Breast epithelium (tissue), 4 donors: Measurements from ENCODE around the gene COL9A2. TPM values are rescaled to one million over a fixed set of nuclear protein-coding genes. Genes with fewer than 3 reads are reported as not detected.
A peak's percentile ranks its signal among the peaks of the same experiment; 100 is the strongest.

Experiments used
- DNase-seq, 2 donors: peaks; one replicate each; pipeline ENCODE4 v3.0.0-alpha.2; 2019; ENCODE audit warnings: low spot score in 2 of 2
- H3K27ac ChIP-seq, 2 donors: fragments of 200-600 bp; sonication (generic) in 1 of 2; one replicate each; pipeline ENCODE4 v1.5.1; 2016 to 2019; ENCODE audit warnings: mild to moderate bottlenecking in 1 of 2
- H3K27me3 ChIP-seq, 2 donors: fragments of 200-600 bp; sonication (generic) in 1 of 2; one replicate each; pipeline versions ENCODE4 v1.5.1 to v1.6.0; 2017 to 2019; ENCODE audit warnings: control low read depth in 1 of 2, mild to moderate bottlenecking in 1 of 2
- H3K36me3 ChIP-seq: fragments of 200-600 bp; one replicate; pipeline ENCODE4 v1.5.1; 2019
- H3K4me1 ChIP-seq, 2 donors: fragments of 200-600 bp; sonication (generic); one replicate each; pipeline ENCODE4 v1.5.1; 2016 to 2019; ENCODE audit warnings: control low read depth in 1 of 2
- H3K4me3 ChIP-seq, 3 donors: fragments of 200-600 bp; sonication (generic); 1 replicate in 2 of 3; 2 replicates in 1 of 3; pipeline ENCODE4 v1.5.1; 2016 to 2019; ENCODE audit warnings: mild to moderate bottlenecking in 3 of 3, moderate library complexity in 2 of 3
- H3K9me3 ChIP-seq, 2 donors: fragments of 200-600 bp; sonication (generic) in 1 of 2; one replicate each; pipeline ENCODE4 v1.5.1; 2016 to 2019; ENCODE audit warnings: control low read depth in 1 of 2
- POLR2A ChIP-seq: fragments of 450-650 bp; IDR thresholded peaks from one replicate; pipeline ENCODE4 v1.6.1; 2016; ENCODE audit warnings: antibody characterized with exemption, mild to moderate bottlenecking, moderate library complexity
- POLR2AphosphoS5 ChIP-seq, 3 donors: sonication (generic); formaldehyde crosslinking; IDR thresholded peaks; one replicate each; pipeline ENCODE4 v1.6.1; 2017; ENCODE audit warnings: antibody characterized with exemption in 3 of 3
- intact Hi-C: fragments of 100-400 bp; cut with DNase I; formaldehyde crosslinking; loops from one replicate; pipeline ENCODE4 v1.15.1; 2023; ENCODE audit warnings: low total_unique reads
- total RNA-seq, 3 donors: library from RNA; depleted of rRNA; stranded (reverse); fragments of >200 nt; gene quantifications; one replicate each; pipeline ENCODE4 v1.1.0, GENCODE V29; 2016
- TF ChIP-seq, protein P1 (sequence below), 3 donors: fragments of 450-650 bp; IDR thresholded peaks; one replicate each; pipeline ENCODE4 v1.5.1; 2016 to 2017; ENCODE audit warnings: antibody characterized with exemption in 3 of 3, mild to moderate bottlenecking in 3 of 3, moderate library complexity in 3 of 3

The COL9A2 gene
- total RNA-seq: 10 to 100 TPM in 2 of 3 donors, 1 to 10 TPM in 1; 1.4 to 22.0 (median 11.4) TPM

DNA sequence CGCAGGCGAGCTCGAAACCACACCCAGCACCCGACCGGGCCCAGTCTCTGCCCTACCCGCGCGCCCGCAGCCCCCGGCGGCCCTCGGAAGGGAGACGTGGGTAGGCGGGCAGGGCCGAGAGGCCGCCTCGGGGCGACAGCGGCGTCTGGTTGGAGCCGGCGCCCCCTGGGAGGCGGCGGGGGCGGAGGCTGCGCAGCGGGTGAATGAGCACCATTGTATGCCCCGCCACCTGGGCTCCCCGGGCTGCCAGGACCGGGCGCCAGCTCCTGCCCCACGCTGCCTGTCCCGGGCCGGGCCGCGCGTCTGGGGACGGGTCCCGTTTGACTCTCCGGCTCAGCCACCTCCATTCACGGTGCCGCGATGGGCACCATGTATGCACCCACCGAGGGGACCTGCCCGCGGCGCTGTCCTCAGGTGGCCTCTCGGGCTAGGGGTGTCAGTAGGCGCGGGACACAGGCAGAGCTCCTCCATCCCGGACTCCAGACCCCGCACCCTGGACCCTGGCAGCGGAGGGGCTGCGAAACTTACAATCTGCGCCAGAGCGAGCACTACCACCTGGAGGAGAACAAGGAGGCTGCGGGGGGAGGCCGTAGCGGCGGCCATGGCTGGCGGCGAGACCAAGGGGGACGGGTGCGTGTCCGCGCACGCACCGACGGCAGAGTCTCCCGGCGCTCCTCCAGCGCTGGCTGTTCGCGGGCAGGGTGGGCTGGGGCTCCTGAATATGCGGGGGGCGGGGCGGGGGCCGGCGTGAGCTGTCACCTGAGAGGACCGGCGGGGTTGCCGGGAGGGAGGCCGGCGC lies at the start of gene COL9A2:
TSS of gene COL9A2 (minus strand) at position 692 of the 799 bp plus-strand sequence. CDS start at position 603, 89 bp downstream.
- no peaks in the 10 kb centered on the region for H3K36me3 ChIP-seq
- TF ChIP-seq POLR2AphosphoS5 (IDR thresholded peaks at IDR 0.05) (no peak), POLR2A (no peak)
- TF ChIP-seq, protein P1, sequence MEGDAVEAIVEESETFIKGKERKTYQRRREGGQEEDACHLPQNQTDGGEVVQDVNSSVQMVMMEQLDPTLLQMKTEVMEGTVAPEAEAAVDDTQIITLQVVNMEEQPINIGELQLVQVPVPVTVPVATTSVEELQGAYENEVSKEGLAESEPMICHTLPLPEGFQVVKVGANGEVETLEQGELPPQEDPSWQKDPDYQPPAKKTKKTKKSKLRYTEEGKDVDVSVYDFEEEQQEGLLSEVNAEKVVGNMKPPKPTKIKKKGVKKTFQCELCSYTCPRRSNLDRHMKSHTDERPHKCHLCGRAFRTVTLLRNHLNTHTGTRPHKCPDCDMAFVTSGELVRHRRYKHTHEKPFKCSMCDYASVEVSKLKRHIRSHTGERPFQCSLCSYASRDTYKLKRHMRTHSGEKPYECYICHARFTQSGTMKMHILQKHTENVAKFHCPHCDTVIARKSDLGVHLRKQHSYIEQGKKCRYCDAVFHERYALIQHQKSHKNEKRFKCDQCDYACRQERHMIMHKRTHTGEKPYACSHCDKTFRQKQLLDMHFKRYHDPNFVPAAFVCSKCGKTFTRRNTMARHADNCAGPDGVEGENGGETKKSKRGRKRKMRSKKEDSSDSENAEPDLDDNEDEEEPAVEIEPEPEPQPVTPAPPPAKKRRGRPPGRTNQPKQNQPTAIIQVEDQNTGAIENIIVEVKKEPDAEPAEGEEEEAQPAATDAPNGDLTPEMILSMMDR (IDR thresholded peaks at IDR 0.05): no peak
- peaks cover 6 to 8% of the 10 kb centered on the region in 2 donors for H3K27me3 ChIP-seq
- DNase-seq: peak in 1 of 2 donors; percentile 41
- no peaks in the 10 kb centered on the region for H3K9me3 ChIP-seq
- H3K4me1 ChIP-seq: peaks cover 5 to 13% of the 10 kb centered on the region in 2 donors
- peak within 1 kb of the TSS; percentile 36 to 74 (median 56) for H3K4me3 ChIP-seq
- peak within 1 kb of the TSS; percentile 30 to 54 for H3K27ac ChIP-seq
- intact Hi-C loops: no loop called here

DNA sequence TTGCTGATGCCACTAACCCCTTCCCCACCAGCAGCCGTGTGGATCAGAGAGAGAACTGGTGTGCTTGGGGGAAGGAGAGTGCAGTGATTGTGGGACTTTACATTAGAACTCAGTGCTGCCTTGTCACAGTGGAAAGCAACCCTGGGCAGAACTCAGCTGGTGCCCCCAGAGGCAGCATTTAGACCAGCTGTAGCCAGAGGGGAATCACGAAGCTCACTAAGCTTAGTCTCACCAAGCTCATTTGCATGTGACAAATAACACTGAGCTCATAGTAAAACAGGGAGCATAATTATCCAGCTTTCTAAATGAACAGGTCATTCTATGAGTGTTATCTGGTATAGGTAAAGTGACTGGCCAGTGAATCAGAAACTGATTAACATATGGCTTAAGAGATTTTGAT lies 46.6 kb upstream of the COL9A2 start:
- H3K4me3 ChIP-seq: no peak overlapping the region
- TF ChIP-seq POLR2A (no peak), POLR2AphosphoS5 (IDR thresholded peaks at IDR 0.05) (no peak)
- TF ChIP-seq, protein P1 (IDR thresholded peaks at IDR 0.05): no peak
- H3K4me1 ChIP-seq: no peaks in the 10 kb centered on the region
- H3K27me3 ChIP-seq: no peaks in the 10 kb centered on the region
- no peak for DNase-seq
- no peaks in the 10 kb centered on the region for H3K9me3 ChIP-seq
- intact Hi-C loops: no loop called here
- H3K36me3 ChIP-seq: no peaks in the 10 kb centered on the region
- no peak overlapping the region for H3K27ac ChIP-seq

DNA sequence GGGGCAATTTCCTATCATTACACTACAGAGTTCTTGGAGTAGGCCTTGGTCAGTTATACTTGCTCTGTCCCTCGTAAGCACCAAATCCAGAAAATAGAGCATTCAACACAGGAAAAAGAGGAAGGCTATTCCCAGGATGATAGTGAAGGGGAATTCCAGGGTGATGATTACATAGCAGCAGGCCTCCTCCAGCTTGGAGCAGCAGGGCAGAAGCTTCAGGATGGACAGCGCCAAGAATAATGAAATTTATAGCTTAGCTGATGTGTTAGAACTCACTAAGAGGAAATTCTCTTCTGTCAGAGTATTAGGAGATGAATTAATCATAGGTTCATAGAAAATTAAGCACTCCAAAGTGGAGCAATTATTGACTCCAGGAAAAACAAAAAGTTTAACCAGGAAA lies 45.6 kb upstream of the COL9A2 start:
- TF ChIP-seq, protein P1 (IDR thresholded peaks at IDR 0.05): no peak
- TF ChIP-seq POLR2A (no peak), POLR2AphosphoS5 (IDR thresholded peaks at IDR 0.05) (no peak)
- intact Hi-C loops: no loop called here
- Histone ChIP-seq H3K27ac (no peak overlapping the region), H3K9me3 (peaks cover 0 to 7% of the 10 kb centered on the region in 2 donors), H3K4me1 (no peaks in the 10 kb centered on the region), H3K4me3 (no peak overlapping the region), H3K27me3 (no peaks in the 10 kb centered on the region), H3K36me3 (no peaks in the 10 kb centered on the region)
- no peak for DNase-seq

DNA sequence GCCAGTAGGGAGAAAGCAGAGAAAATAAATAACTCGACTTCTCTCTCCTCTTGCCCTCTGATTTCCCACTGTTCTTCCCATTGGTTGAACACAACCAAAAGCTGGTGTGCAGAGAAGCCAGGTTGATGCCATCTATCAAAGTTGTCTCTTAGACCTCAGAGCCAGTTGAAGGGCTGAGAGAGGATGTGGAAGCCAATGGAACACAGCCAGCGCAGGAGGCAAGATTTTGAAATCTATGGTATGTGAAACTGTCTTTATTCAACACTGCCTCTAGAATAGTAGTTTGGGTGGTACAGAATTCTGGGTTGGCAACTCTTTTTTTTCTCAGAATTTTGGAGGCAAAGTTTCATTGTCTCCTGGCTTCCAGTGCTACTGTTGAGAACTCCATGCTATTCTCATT lies 45.1 kb upstream of the COL9A2 start:
- no peak for DNase-seq
- Histone ChIP-seq H3K4me1 (no peaks in the 10 kb centered on the region), H3K4me3 (no peak overlapping the region), H3K9me3 (peaks cover 0 to 12% of the 10 kb centered on the region in 2 donors), H3K27ac (no peak overlapping the region), H3K27me3 (no peaks in the 10 kb centered on the region), H3K36me3 (no peaks in the 10 kb centered on the region)
- TF ChIP-seq, protein P1 (IDR thresholded peaks at IDR 0.05): no peak
- intact Hi-C loops: no loop called here

DNA sequence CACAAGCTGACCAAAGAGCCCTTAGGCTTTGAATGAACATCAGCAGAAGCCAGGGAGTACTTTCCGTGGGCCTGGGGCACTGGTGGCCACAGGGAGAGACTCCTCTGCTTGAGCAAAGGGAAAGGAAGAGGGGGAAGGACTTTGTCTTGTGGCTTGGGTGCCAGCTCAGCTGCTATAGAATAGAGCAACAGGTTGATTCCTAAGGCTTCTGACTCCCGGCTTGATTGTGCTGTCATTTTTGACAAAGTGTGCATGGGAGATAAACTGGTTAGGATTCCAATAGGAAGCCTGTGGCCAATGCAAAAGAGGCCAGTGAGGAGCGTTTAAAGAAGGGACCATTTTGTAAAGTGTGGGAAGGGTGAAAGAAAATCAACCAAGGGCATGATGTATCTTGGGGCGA lies 44.6 kb upstream of the COL9A2 start:
- Histone ChIP-seq H3K27ac (no peak overlapping the region), H3K4me3 (no peak overlapping the region), H3K27me3 (no peaks in the 10 kb centered on the region), H3K4me1 (no peaks in the 10 kb centered on the region), H3K9me3 (peaks cover 0 to 15% of the 10 kb centered on the region in 2 donors), H3K36me3 (no peaks in the 10 kb centered on the region)
- TF ChIP-seq, protein P1 (IDR thresholded peaks at IDR 0.05): no peak
- TF ChIP-seq POLR2A: no peak
- no peak for TF ChIP-seq POLR2AphosphoS5 (IDR thresholded peaks at IDR 0.05)
- intact Hi-C loops: no loop called here
- no peak for DNase-seq
